Measurements from ENCODE around the gene ROCK1.

- TF ChIP-seq CTCF (IDR thresholded peaks at IDR 0.05) (no peak), POLR2A (IDR thresholded peaks at IDR 0.05) (no peak)
Measured at GRCh38 chr18:21080576-21080975, 31.0 kb downstream of the ROCK1 start.
